Keratinocyte (primary cell): ENCODE data around the gene TVP23B. TPM values are rescaled to one million over a fixed set of nuclear protein-coding genes. Genes with fewer than 3 reads are reported as not detected.
"Not testable (repeated sequence)": the region's sequence is repeated elsewhere in the genome, so short reads cannot be mapped to it uniquely, and the experiment has no call there.

Experiments used
- DNase-seq: peaks from one replicate; pipeline ENCODE4 v3.0.0-alpha.2; 2011; ENCODE audit warnings: low read depth, missing footprints, low spot score
- FAIRE-seq: peaks from 2 replicates; lab custom pipeline; 2011; peaks lifted over from hg19 to GRCh38; lab: Jason Lieb, UNC
- H2AFZ ChIP-seq: 2 replicates; pipeline ENCODE4 v1.6.0; 2012; ENCODE audit warnings: low read length, control low read depth, inconsistent platforms; ENCODE audit not compliant: control insufficient read depth
- H3K27ac ChIP-seq: 2 replicates; pipeline ENCODE4 v1.5.1; 2011; ENCODE audit warnings: low read length; ENCODE audit not compliant: control insufficient read depth, insufficient read depth
- H3K27me3 ChIP-seq: 3 replicates; pipeline ENCODE4 v1.6.0; 2011; ENCODE audit warnings: low read length; ENCODE audit not compliant: control insufficient read depth, insufficient read depth; ENCODE audit errors: extremely low read depth
- H3K36me3 ChIP-seq, 2 experiments: 2 replicates in 1 of 2; 3 replicates in 1 of 2; pipeline ENCODE4 v1.5.1; 2011; ENCODE audit warnings: low read length in 2 of 2, mild to moderate bottlenecking in 1 of 2; ENCODE audit not compliant: control insufficient read depth in 2 of 2, insufficient read depth in 2 of 2; ENCODE audit errors: extremely low read depth in 1 of 2
- H3K4me1 ChIP-seq: 3 replicates; pipeline ENCODE4 v1.5.1; 2011; ENCODE audit warnings: low read length; ENCODE audit not compliant: control insufficient read depth, insufficient read depth; ENCODE audit errors: extremely low read depth
- H3K4me2 ChIP-seq: 3 replicates; pipeline ENCODE4 v1.6.0; 2011; ENCODE audit warnings: low read depth, low read length; ENCODE audit not compliant: control insufficient read depth, insufficient read depth; ENCODE audit errors: extremely low read depth
- H3K4me3 ChIP-seq, 3 experiments: fragments of 200-600 bp in 1 of 3; sonication (generic) in 1 of 3; 2 replicates in 2 of 3; 3 replicates in 1 of 3; pipeline ENCODE4 v1.5.1; 2011 to 2016; ENCODE audit warnings: low read length in 3 of 3, mild to moderate bottlenecking in 3 of 3, control low read depth in 2 of 3, inconsistent platforms in 1 of 3, low read depth in 1 of 3, mixed read lengths in 1 of 3, mixed run types in 1 of 3, moderate library complexity in 1 of 3; ENCODE audit not compliant: control insufficient read depth in 2 of 3, insufficient read depth in 2 of 3; ENCODE audit errors: extremely low read depth in 1 of 3
- H3K79me2 ChIP-seq: 2 replicates; pipeline ENCODE4 v1.6.0; 2012; ENCODE audit warnings: low read length; ENCODE audit not compliant: control insufficient read depth, insufficient read depth
- H3K9ac ChIP-seq: 3 replicates; pipeline ENCODE4 v1.6.0; 2011; ENCODE audit warnings: low read length; ENCODE audit not compliant: control insufficient read depth, insufficient read depth; ENCODE audit errors: extremely low read depth
- H3K9me1 ChIP-seq: 3 replicates; pipeline ENCODE4 v1.6.0; 2011; ENCODE audit warnings: low read length; ENCODE audit not compliant: control insufficient read depth, insufficient read depth; ENCODE audit errors: extremely low read depth
- H3K9me3 ChIP-seq: 2 replicates; pipeline ENCODE4 v1.5.1; 2012; ENCODE audit warnings: low read depth, low read length; ENCODE audit not compliant: control insufficient read depth
- H4K20me1 ChIP-seq: 3 replicates; pipeline ENCODE4 v1.6.0; 2011; ENCODE audit warnings: low read length; ENCODE audit not compliant: control insufficient read depth, insufficient read depth; ENCODE audit errors: extremely low read depth
- dilution Hi-C: fragments of 300-500 bp; cut with MboI; formaldehyde crosslinking; loops from one replicate; pipeline ENCODE4 v1.7.0; 2020; ENCODE audit warnings: low sequenced_read_pairs; ENCODE audit not compliant: extremely low pct_ligation_motif_present
- polyA plus RNA-seq, 5 experiments: library from polyadenylated mRNA; depleted of rRNA in 3 of 5; stranded (reverse) in 3 of 5; stranded (forward) in 1 of 5; unstranded in 1 of 5; fragments of >200 nt; gene quantifications; 1 replicate in 1 of 5; 2 replicates in 3 of 5; 3 replicates in 1 of 5; pipeline versions ENCODE4 v1.2.1 to v1.2.3, GENCODE V29; 2011 to 2012; ENCODE audit warnings: missing spikeins in 2 of 5, low read depth in 1 of 5, low replicate concordance in 1 of 5

Gene TVP23B
- polyA plus RNA-seq, 1 donor (not counting 4 experiments of a cell fraction or from before 2014, with no cell fraction given): 76.5 TPM

GRCh38 chr17:18760221-18760620 is 20.8 kb upstream of the TVP23B start:
- H3K4me3 ChIP-seq, H3K4me1 ChIP-seq, dilution Hi-C loops, FAIRE-seq, H3K27me3 ChIP-seq, DNase-seq, H3K9me1 ChIP-seq, H3K4me2 ChIP-seq, H3K27ac ChIP-seq, H2AFZ ChIP-seq, H4K20me1 ChIP-seq, H3K36me3 ChIP-seq, H3K79me2 ChIP-seq, H3K9ac ChIP-seq, H3K9me3 ChIP-seq: not testable (repeated sequence)

- H3K79me2 ChIP-seq, H3K9ac ChIP-seq, H3K27me3 ChIP-seq, H3K27ac ChIP-seq, H4K20me1 ChIP-seq, H3K4me1 ChIP-seq, H3K9me3 ChIP-seq, dilution Hi-C loops, DNase-seq, H2AFZ ChIP-seq, H3K9me1 ChIP-seq, H3K36me3 ChIP-seq, H3K4me2 ChIP-seq, H3K4me3 ChIP-seq: not testable (repeated sequence)
- peak; percentile 52 for FAIRE-seq
Observed at GRCh38 chr17:18770572-18770971, 10.4 kb upstream of the TVP23B start.

GRCh38 chr17:18771066-18771465 is 9.9 kb upstream of the TVP23B start:
- H3K4me3 ChIP-seq, H3K9me1 ChIP-seq, dilution Hi-C loops, H3K36me3 ChIP-seq, H2AFZ ChIP-seq, H3K27ac ChIP-seq, H3K9me3 ChIP-seq, H4K20me1 ChIP-seq, DNase-seq, H3K4me1 ChIP-seq, H3K9ac ChIP-seq, H3K4me2 ChIP-seq, FAIRE-seq, H3K79me2 ChIP-seq, H3K27me3 ChIP-seq: not testable (repeated sequence)
